Thoracic aorta (tissue), 2 donors: ENCODE results near the gene CCDC102A. TPM values are rescaled to one million over a fixed set of nuclear protein-coding genes. Genes with fewer than 3 reads are reported as not detected.

Experiments
- ATAC-seq: fragments of 150-250 bp; one replicate; pipeline ENCODE4 v1.8.0; 2017; ENCODE audit warnings: low read depth; ENCODE audit not compliant: insufficient number of reproducible peaks, low FRiP score
- DNase-seq: peaks from one replicate; pipeline ENCODE4 v3.0.0-alpha.2; 2020; ENCODE audit warnings: low spot score
- H3K27ac ChIP-seq, 2 donors: fragments of 200-600 bp; sonication (generic); 1 replicate in 1 of 2; 2 replicates in 1 of 2; pipeline ENCODE4 v1.5.1; 2016; ENCODE audit warnings: mild to moderate bottlenecking in 2 of 2, moderate library complexity in 2 of 2
- H3K27me3 ChIP-seq: fragments of 200-600 bp; sonication (generic); replicated peaks from 2 replicates; pipeline ENCODE4 v1.6.0; 2016; ENCODE audit warnings: mild to moderate bottlenecking; ENCODE audit not compliant: insufficient read depth
- H3K36me3 ChIP-seq: fragments of 200-600 bp; sonication (generic); one replicate; pipeline ENCODE4 v1.5.1; 2016
- H3K4me1 ChIP-seq, 2 donors: fragments of 200-600 bp; sonication (generic); 1 replicate in 1 of 2; 2 replicates in 1 of 2; pipeline versions ENCODE4 v1.5.1 to v1.6.0; 2016; ENCODE audit warnings: low read depth in 2 of 2, mild to moderate bottlenecking in 1 of 2; ENCODE audit not compliant: control insufficient read depth in 1 of 2
- H3K4me3 ChIP-seq: fragments of 200-600 bp; sonication (generic); 2 replicates; pipeline ENCODE4 v1.5.1; 2016; ENCODE audit warnings: mild to moderate bottlenecking
- H3K9me3 ChIP-seq: fragments of 200-600 bp; sonication (generic); 2 replicates; pipeline ENCODE4 v1.5.1; 2016
- total RNA-seq, 2 donors: library from RNA; depleted of rRNA; stranded (reverse); fragments of >200 nt; gene quantifications; one replicate each; pipeline versions ENCODE4 v1.1.0 to v1.2.3, GENCODE V29; 2016
- TF ChIP-seq, protein P1 (sequence below): fragments of 200-600 bp; sonication (generic); IDR thresholded peaks from one replicate; pipeline ENCODE4 v1.5.1; 2019; ENCODE audit warnings: antibody characterized with exemption

Gene CCDC102A
- total RNA-seq, 2 donors from 2014 or later: 26.4 to 43.2 TPM

DNA sequence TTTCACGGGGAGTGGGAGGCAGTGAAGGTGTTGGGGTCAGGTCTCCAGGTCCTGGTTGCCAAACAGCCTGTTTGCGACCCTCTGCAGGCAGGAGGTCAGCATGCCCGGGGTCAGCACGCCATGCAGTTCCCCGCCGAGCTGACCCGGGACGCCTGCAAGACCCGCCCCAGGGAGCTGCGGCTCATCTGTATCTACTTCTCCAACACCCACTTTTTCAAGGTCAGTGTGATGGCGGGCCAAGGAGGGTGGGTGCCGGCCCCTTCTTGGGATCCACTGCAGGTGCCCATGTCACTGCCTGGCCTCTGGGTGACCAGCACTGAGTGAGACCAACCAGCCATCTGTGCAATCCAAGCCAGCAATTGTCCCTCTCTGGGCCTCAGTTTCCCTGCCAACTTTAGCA, 27.4 kb upstream of the CCDC102A start:
- ATAC-seq (no peak), DNase-seq (no peak)
- no peaks in the 10 kb centered on the region for H3K27me3 ChIP-seq
- H3K4me1 ChIP-seq: no peaks in the 10 kb centered on the region
- no peaks in the 10 kb centered on the region for H3K36me3 ChIP-seq
- no peak overlapping the region for H3K4me3 ChIP-seq
- H3K27ac ChIP-seq: no peak overlapping the region
- TF ChIP-seq, protein P1, sequence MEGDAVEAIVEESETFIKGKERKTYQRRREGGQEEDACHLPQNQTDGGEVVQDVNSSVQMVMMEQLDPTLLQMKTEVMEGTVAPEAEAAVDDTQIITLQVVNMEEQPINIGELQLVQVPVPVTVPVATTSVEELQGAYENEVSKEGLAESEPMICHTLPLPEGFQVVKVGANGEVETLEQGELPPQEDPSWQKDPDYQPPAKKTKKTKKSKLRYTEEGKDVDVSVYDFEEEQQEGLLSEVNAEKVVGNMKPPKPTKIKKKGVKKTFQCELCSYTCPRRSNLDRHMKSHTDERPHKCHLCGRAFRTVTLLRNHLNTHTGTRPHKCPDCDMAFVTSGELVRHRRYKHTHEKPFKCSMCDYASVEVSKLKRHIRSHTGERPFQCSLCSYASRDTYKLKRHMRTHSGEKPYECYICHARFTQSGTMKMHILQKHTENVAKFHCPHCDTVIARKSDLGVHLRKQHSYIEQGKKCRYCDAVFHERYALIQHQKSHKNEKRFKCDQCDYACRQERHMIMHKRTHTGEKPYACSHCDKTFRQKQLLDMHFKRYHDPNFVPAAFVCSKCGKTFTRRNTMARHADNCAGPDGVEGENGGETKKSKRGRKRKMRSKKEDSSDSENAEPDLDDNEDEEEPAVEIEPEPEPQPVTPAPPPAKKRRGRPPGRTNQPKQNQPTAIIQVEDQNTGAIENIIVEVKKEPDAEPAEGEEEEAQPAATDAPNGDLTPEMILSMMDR: no peak
- H3K9me3 ChIP-seq: no peaks in the 10 kb centered on the region

DNA sequence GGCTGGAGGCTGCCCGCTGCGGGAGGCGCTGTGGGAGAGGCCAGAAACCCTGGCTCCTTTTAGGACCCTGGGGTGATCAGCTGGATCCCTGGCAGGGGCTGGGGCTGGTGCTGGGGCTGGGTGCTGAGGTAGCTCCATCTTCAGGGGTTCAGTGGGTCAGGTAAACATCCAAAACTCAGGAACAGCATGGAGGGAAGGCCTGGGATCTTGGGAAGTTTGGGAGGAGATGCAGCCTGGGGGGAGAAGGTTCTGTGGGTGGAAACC, 27.0 kb upstream of the CCDC102A start:
- ATAC-seq (no peak), DNase-seq (no peak)
- TF ChIP-seq, protein P1: no peak
- no peaks in the 10 kb centered on the region for H3K36me3 ChIP-seq
- H3K27me3 ChIP-seq: no peaks in the 10 kb centered on the region
- H3K9me3 ChIP-seq: no peaks in the 10 kb centered on the region
- no peak overlapping the region for H3K27ac ChIP-seq
- H3K4me1 ChIP-seq: no peaks in the 10 kb centered on the region
- H3K4me3 ChIP-seq: no peak overlapping the region

DNA sequence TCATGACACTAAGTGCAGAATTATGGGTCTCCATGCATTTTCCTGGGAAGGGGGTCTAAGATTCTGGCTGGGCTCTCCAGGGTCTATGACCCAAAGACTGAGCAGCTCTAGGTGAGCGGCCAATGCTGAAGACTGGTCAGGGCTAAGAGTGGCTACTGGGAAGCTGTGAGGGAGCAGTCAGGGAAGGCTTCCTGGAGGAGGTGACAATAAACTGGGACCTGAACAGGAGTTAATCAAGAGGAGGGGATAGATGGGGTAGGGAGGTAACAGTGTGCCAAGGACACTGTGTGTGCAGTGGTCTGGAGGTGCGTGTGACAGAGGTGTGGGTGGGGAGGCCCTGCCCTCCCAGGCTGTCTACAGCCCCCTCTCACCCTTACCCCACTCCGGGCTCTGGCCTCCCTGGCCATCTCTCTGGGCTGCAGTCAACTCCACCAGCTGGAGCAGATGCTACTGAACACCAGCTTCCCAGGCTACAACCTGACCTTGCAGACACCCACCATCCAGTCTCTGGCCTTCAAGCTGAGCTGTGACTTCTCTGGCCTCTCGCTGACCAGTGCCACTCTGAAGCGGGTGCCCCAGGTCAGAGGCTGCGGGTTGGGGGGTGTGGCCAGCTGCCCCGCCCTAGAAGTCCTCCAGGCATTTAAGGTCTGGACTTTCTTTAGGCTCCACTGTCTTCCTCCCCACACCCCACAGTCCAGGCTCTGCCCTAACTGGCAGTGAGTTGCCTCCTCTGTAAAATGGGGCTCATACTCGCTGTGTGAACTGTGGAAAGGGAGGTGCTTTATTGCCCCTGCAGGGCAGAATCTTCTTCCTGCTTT, 26.5 kb upstream of the CCDC102A start:
- Histone ChIP-seq H3K4me3 (no peak overlapping the region), H3K9me3 (no peaks in the 10 kb centered on the region), H3K36me3 (no peaks in the 10 kb centered on the region), H3K27ac (no peak overlapping the region), H3K27me3 (no peaks in the 10 kb centered on the region), H3K4me1 (no peaks in the 10 kb centered on the region)
- TF ChIP-seq, protein P1: no peak
- DNase-seq: no peak
- no peak for ATAC-seq

DNA sequence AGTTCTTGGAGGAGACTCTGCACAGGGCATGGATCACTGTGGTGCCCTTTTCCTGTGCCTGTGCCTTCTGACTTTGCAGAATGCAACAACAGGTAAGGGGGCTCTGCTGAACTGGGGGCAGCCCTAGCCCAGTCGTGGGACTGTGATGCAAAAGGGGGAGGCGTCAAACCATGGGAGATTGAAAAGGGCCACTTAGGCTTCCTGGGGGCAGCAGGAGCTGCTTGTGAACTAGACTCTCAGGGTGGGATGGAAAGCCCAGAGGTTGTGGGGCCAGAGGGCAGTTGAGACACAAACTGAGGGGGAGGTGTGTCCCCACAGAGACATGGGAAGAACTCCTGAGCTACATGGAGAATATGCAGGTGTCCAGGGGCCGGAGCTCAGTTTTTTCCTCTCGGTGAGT, 25.7 kb upstream of the CCDC102A start:
- Histone ChIP-seq H3K9me3 (no peaks in the 10 kb centered on the region), H3K36me3 (no peaks in the 10 kb centered on the region), H3K4me1 (no peaks in the 10 kb centered on the region), H3K27me3 (no peaks in the 10 kb centered on the region), H3K27ac (no peak overlapping the region), H3K4me3 (no peak overlapping the region)
- ATAC-seq (no peak), DNase-seq (no peak)
- TF ChIP-seq, protein P1: no peak

DNA sequence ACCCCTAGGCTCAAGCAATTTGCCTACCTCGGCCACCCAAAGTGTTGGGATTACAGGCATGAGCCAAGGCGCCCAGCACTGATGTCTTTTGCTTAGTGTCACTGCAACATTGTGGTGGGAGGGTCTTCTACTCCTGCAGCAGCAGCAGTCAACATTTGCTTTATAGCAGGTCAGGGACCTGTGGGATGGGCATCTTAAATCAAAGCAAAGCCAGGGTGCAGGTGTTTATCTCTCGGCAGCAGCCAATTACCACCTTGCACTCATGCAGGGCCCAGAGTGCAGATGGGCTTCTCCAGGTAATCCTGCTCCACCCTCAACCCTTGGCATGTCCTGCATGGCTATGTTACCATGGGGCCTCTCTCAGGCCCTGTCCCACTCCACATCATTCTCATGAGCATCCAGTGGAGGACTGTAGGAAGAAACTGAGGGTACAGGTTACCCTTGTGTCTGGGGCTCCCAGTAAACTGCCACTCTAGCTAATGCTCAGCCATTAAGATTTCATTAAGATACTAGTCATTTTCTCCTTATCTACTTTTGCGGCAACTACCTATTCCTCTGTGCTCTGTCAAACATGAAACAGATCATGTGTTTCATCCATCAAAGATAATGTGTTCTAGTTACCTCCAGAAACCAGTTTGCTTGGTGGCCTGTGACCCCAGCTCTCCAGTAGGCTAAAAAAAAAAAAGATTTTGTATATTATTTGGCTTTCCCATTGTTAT, 22.9 kb upstream of the CCDC102A start:
- no peaks in the 10 kb centered on the region for H3K9me3 ChIP-seq
- no peaks in the 10 kb centered on the region for H3K27me3 ChIP-seq
- no peaks in the 10 kb centered on the region for H3K4me1 ChIP-seq
- no peak overlapping the region for H3K27ac ChIP-seq
- ATAC-seq: no peak
- no peaks in the 10 kb centered on the region for H3K36me3 ChIP-seq
- H3K4me3 ChIP-seq: no peak overlapping the region
- TF ChIP-seq, protein P1: no peak
- no peak for DNase-seq
